ENCODE measurements around the gene PIWIL4. TPM values are rescaled to one million over a fixed set of nuclear protein-coding genes. Genes with fewer than 3 reads are reported as not detected.

PIWIL4 gene
- total and polyA plus RNA-seq, 9 of the 15 experiments (the other 6 are each of a cell fraction or from before 2014, with no cell fraction given) = 6.3 to 17.0 (median 10.8) TPM

- no peak for TF ChIP-seq SREBF2 (CRISPR knock-in tag; IDR thresholded peaks at IDR 0.05)
- TF ChIP-seq MXD1 (CRISPR knock-in tag; IDR thresholded peaks at IDR 0.05; ENCODE audit: borderline replicate concordance, poor library complexity, severe bottlenecking) = no peak
- TF ChIP-seq ILK (tag; IDR thresholded peaks at IDR 0.05; ENCODE audit: borderline replicate concordance, low read depth) = no peak
- 0 out of 2 replicates have a peak, but pooled peaks have one; percentile 59 for TF ChIP-seq ZNF75A (CRISPR knock-in tag; IDR thresholded peaks at IDR 0.05)
- TF ChIP-seq, protein P1, sequence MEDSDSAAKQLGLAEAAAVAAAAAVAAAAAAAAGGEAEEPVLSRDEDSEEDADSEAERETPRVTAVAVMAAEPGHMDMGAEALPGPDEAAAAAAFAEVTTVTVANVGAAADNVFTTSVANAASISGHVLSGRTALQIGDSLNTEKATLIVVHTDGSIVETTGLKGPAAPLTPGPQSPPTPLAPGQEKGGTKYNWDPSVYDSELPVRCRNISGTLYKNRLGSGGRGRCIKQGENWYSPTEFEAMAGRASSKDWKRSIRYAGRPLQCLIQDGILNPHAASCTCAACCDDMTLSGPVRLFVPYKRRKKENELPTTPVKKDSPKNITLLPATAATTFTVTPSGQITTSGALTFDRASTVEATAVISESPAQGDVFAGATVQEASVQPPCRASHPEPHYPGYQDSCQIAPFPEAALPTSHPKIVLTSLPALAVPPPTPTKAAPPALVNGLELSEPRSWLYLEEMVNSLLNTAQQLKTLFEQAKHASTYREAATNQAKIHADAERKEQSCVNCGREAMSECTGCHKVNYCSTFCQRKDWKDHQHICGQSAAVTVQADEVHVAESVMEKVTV (CRISPR knock-in tag; IDR thresholded peaks at IDR 0.05) = no peak
- TF ChIP-seq ZNF609 (CRISPR knock-in tag; IDR thresholded peaks at IDR 0.05; ENCODE audit: borderline replicate concordance) = no peak
- TF ChIP-seq CC2D1A (IDR thresholded peaks at IDR 0.05) = no peak
- TF ChIP-seq ZNF717 (CRISPR knock-in tag; IDR thresholded peaks at IDR 0.05) = no peak
- no peak for TF ChIP-seq HSF4 (CRISPR knock-in tag; IDR thresholded peaks at IDR 0.05; ENCODE audit: borderline replicate concordance)
- no peak for TF ChIP-seq SETDB1 (IDR thresholded peaks at IDR 0.05; ENCODE audit: low read length)
- TF ChIP-seq, protein P2, sequence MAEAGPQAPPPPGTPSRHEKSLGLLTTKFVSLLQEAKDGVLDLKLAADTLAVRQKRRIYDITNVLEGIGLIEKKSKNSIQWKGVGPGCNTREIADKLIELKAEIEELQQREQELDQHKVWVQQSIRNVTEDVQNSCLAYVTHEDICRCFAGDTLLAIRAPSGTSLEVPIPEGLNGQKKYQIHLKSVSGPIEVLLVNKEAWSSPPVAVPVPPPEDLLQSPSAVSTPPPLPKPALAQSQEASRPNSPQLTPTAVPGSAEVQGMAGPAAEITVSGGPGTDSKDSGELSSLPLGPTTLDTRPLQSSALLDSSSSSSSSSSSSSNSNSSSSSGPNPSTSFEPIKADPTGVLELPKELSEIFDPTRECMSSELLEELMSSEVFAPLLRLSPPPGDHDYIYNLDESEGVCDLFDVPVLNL (CRISPR knock-in tag; IDR thresholded peaks at IDR 0.05; ENCODE audit: low read depth) = no peak
- no peak for TF ChIP-seq SMAD1 (IDR thresholded peaks at IDR 0.05; ENCODE audit: low read depth, low read length, partially characterized antibody)
- no peak for TF ChIP-seq NFRKB (IDR thresholded peaks at IDR 0.05; ENCODE audit: low read depth)
- TF ChIP-seq MLX (CRISPR knock-in tag; conservative IDR thresholded peaks at IDR 0.05) = no peak
Measured at GRCh38 chr11:94641167-94641761, 74.1 kb downstream of the PIWIL4 start (continued).
